ENCODE results near the gene TAT.

TAT gene

DNA sequence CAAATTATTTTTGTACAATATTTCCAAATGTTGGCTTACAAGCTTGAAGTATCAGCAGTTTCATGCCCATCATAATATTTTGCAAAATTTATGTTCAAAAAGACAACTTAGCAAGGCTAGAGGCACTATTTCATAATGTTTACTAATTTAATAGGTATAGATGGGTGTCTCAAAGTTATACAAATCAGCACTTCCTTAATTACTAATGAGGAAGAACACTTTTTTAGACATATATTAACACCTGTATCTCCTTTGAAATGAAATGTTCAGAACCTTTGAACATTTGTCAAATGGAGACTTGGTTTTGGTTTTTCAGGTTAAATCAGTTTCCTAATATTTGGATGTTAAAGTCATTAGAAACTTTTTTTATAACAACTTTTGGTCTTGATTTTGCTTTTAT lies 2.2 kb downstream of the TAT start:
- no peak overlapping the region for H3K4me3 ChIP-seq (replicated peaks in 1 of 2; ENCODE audit: low read depth in 2 of 2, low read length in 2 of 2)
- TF ChIP-seq, protein P1, sequence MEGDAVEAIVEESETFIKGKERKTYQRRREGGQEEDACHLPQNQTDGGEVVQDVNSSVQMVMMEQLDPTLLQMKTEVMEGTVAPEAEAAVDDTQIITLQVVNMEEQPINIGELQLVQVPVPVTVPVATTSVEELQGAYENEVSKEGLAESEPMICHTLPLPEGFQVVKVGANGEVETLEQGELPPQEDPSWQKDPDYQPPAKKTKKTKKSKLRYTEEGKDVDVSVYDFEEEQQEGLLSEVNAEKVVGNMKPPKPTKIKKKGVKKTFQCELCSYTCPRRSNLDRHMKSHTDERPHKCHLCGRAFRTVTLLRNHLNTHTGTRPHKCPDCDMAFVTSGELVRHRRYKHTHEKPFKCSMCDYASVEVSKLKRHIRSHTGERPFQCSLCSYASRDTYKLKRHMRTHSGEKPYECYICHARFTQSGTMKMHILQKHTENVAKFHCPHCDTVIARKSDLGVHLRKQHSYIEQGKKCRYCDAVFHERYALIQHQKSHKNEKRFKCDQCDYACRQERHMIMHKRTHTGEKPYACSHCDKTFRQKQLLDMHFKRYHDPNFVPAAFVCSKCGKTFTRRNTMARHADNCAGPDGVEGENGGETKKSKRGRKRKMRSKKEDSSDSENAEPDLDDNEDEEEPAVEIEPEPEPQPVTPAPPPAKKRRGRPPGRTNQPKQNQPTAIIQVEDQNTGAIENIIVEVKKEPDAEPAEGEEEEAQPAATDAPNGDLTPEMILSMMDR (IDR thresholded peaks at IDR 0.05; ENCODE audit: low read depth, low read length), result no peak
- DNase-seq (ENCODE audit: low read depth in 2 of 2), result no peak

DNA sequence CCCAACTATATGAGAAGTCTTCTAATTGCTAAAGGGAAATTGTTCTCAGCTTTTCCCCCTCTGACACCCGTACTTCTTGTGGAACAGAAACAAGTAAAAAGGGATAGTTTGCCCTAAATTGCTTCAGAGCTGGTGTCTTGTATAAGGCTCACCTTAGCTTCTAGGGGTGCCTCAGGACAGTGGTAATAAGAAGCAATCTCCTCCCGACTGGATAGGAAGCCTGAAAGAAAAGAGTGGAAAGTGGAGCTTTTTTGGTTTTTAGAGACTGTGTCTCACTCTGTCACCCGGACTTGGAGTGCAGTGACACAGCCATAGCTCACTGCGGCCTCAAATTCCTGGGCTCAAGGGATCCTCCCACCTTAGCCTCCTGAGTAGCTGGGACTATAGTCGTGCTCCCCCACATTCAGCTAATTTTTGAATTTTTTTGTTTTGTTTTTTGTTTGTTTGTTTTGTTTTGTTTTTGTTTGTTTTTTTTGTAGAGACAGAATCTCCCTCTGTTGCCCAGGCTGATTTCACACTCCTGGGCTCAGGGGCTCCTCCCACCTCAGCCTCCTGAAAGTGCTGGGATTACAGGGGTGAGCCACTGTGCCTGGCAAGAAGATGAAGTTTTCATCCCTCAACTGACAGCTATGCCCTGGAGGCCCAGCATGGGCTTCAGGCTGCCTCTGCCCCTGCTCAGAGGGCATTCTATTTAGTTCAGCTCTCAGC lies 3.4 kb downstream of the TAT start:
- no peak overlapping the region for H3K4me3 ChIP-seq (replicated peaks in 1 of 2; ENCODE audit: low read depth in 2 of 2, low read length in 2 of 2)
- no peak for DNase-seq (ENCODE audit: low read depth in 2 of 2)
- TF ChIP-seq, protein P1 (IDR thresholded peaks at IDR 0.05; ENCODE audit: low read depth, low read length), result no peak

DNA sequence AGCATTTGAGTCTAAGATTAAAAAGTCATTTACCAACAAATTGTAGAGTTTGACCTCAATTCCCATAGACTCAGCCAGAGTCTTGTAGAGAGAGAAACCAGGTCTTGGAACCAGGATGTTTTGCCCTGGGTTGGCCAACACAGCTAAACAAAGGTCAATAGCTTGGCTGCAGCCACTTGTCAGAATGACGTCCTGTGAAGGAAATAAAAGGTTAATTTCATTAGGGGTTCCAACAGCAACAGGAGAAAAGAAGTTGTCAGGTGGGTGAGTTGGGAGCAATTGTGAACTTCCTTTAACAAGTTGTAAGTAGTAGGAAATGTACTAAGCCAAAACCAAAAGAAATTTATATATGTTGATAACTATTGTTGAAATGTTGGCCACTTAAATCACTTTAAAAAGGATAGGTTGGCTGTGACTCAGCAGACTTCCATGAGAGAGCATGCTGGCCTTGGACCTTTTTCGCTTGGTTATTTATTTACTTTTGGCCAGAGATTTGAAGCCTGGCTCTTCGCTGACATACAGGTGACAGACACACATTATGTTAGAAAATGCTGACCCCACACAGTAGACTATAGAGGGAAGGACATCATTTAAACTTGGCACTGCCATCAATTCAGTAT lies 4.3 kb downstream of the TAT start:
- TF ChIP-seq, protein P1 (IDR thresholded peaks at IDR 0.05; ENCODE audit: low read depth, low read length), result no peak
- DNase-seq (ENCODE audit: low read depth in 2 of 2), result no peak
- no peak overlapping the region for H3K4me3 ChIP-seq (replicated peaks in 1 of 2; ENCODE audit: low read depth in 2 of 2, low read length in 2 of 2)

DNA sequence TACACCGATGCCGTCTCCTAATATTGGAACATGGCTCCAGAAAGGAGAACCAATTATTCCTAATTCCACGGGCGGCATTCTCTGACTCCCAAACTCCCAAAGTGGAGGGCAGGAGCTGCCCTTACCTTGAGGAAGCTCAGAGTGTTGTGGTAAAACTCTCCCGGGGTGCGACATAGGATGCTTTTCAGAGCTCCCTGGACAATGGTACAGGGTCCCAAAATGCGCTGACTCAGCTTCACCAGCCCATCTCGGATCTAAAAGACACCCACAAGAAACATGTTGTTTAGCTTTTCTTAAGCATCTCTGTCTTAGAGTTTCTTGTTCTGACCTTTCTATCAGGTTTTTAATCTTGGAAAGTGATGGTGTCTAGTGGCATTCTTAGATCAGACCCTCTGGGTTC lies 6.7 kb downstream of the TAT start:
- no peak overlapping the region for H3K4me3 ChIP-seq (replicated peaks in 1 of 2; ENCODE audit: low read depth in 2 of 2, low read length in 2 of 2)
- no peak for DNase-seq (ENCODE audit: low read depth in 2 of 2)
- TF ChIP-seq, protein P1 (IDR thresholded peaks at IDR 0.05; ENCODE audit: low read depth, low read length), result no peak

DNA sequence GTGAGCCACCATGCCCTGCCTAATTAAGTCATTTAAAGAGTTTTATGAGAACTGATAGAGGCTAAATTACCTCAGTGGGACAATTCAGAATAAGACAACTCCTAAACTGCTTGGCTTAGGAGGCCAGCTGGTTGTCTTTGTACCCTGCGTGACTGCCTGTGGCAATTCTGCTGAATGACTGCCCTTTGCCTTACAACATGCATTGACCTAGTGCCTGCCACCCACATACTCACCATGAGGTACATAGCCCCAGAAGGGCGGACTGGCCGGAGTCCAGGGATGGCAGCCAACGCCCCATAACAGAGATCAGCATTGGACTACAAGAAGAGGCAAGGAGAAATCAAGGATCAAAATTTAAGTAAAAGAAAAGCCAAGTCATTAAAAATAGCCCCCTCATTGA lies 7.3 kb downstream of the TAT start:
- no peak overlapping the region for H3K4me3 ChIP-seq (replicated peaks in 1 of 2; ENCODE audit: low read depth in 2 of 2, low read length in 2 of 2)
- no peak for DNase-seq (ENCODE audit: low read depth in 2 of 2)
- TF ChIP-seq, protein P1 (IDR thresholded peaks at IDR 0.05; ENCODE audit: low read depth, low read length), result no peak

DNA sequence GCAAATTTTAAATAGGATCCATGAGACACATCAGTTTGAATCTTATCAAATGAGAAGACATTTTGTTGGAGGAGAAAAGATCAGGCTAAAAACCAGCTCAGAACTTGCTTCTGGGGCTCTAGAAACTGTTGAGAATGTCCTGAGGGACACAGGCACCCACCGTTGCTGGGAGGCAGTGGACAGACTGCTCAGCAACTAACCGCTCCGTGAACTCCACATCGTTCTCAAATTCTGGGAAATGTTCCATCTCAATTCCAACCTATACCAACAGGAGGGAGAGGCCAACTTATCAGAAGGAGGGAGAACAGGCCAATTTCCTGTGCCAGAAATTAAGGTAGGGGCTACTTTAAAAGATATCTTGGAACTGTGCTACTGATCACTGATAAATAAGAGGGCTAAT lies 8.3 kb downstream of the TAT start:
- no peak overlapping the region for H3K4me3 ChIP-seq (replicated peaks in 1 of 2; ENCODE audit: low read depth in 2 of 2, low read length in 2 of 2)
- DNase-seq (ENCODE audit: low read depth in 2 of 2), result peak in 1 of 2 donors; percentile 79
- TF ChIP-seq, protein P1 (IDR thresholded peaks at IDR 0.05; ENCODE audit: low read depth, low read length), result no peak
